HG02970 (cell line): ENCODE results near the gene A2M.

Source experiments
- ATAC-seq: cut with Tn5 transposase; IDR thresholded peaks from one replicate; pipeline ENCODE4 v1.9.1; 2021; ENCODE audit warnings: mild to moderate bottlenecking, moderate library complexity, moderate number of reproducible peaks; ENCODE audit not compliant: unreplicated experiment, low FRiP score

The A2M gene

GRCh38 chr12:9043766-9044165 is 72.0 kb downstream of the A2M start:
- ATAC-seq = no peak

- ATAC-seq = no peak
These were observed 74.4 kb downstream of the A2M start for GRCh38 chr12:9041321-9041720.

- ATAC-seq = no peak
These were observed 75.1 kb downstream of the A2M start for GRCh38 chr12:9040484-9041186.

GRCh38 chr12:9039397-9039977 is 76.2 kb downstream of the A2M start:
- no peak for ATAC-seq

GRCh38 chr12:9037431-9037830 is 78.3 kb downstream of the A2M start:
- no peak for ATAC-seq

- no peak for ATAC-seq
These were observed 79.5 kb downstream of the A2M start for GRCh38 chr12:9036227-9036626.

- no peak for ATAC-seq
These were observed 81.6 kb downstream of the A2M start for GRCh38 chr12:9034095-9034494.

- ATAC-seq = no peak
These were observed 82.3 kb downstream of the A2M start for GRCh38 chr12:9033265-9033887.

GRCh38 chr12:9032202-9032964 is 83.3 kb downstream of the A2M start:
- ATAC-seq = no peak

- ATAC-seq = no peak
These were observed 84.9 kb downstream of the A2M start for GRCh38 chr12:9030776-9031175.

GRCh38 chr12:9027161-9028059 is 88.3 kb downstream of the A2M start:
- ATAC-seq = no peak

GRCh38 chr12:9024512-9024911 is 91.2 kb downstream of the A2M start:
- no peak for ATAC-seq

- no peak for ATAC-seq
These were observed 93.1 kb downstream of the A2M start for GRCh38 chr12:9022592-9022991.
